ENCODE results near the gene SPPL2A. TPM values are rescaled to one million over a fixed set of nuclear protein-coding genes. Genes with fewer than 3 reads are reported as not detected.

Gene SPPL2A
- total RNA-seq, 1 experiment from 2014 or later = 64.4 TPM

DNA sequence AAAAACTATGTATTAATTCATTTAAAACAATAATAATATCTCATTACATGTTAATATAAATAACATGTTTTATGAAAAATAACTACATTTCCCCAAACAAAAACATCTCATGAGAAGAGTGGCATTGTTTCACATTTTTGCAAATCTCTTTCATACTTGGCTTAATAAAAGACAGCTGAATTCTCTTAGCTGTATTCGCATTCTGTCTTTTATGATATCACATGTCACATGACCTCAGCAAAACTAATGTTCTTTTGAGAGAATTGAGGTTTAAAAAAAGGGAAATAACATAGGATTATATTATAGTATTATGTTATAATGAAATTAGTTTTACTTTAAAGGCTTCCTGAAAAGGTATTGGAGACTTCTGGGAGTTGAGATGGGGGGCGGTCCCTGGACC is 48.4 kb upstream of the SPPL2A start:
- Histone ChIP-seq H3T11ph (ENCODE audit: low read length) (no peak overlapping the region), H3K9me3 (ENCODE audit: control insufficient read depth, low read depth, low read length) (no peaks in the 10 kb centered on the region), H2AFZ (ENCODE audit: low read length) (no peak overlapping the region), H3K27ac (ENCODE audit: insufficient read length, low read depth, low read length) (no peak overlapping the region), H2BK15ac (ENCODE audit: low read depth, low read length) (no peak overlapping the region), H3K18ac (ENCODE audit: insufficient read length, low read depth, low read length) (no peak overlapping the region), H4K91ac (ENCODE audit: insufficient read length, low read depth, low read length) (no peak overlapping the region), H2AK5ac (ENCODE audit: insufficient read length, low read length) (no peak overlapping the region), H2BK12ac (ENCODE audit: insufficient read length, low read depth, low read length) (no peak overlapping the region), H3K27me3 (ENCODE audit: insufficient read depth, low read length) (no peaks in the 10 kb centered on the region), H3K4ac (ENCODE audit: low read depth, low read length) (no peak overlapping the region), H2BK5ac (ENCODE audit: insufficient read length, low read length) (no peak overlapping the region), H2BK120ac (ENCODE audit: low read depth, low read length, poor library complexity, severe bottlenecking) (no peak overlapping the region), H3K9ac (ENCODE audit: extremely low read depth, insufficient read length, low read length) (no peak overlapping the region), H3K14ac (ENCODE audit: insufficient read depth, low read length) (no peak overlapping the region), H2BK20ac (ENCODE audit: low read depth, low read length, poor library complexity, severe bottlenecking) (no peak overlapping the region), H3K56ac (ENCODE audit: insufficient read length, low read depth, low read length) (no peak overlapping the region), H3K79me2 (ENCODE audit: insufficient read depth, low read length) (no peaks in the 10 kb centered on the region), H4K5ac (ENCODE audit: insufficient read length, low read depth, low read length) (no peak overlapping the region), H3K23me2 (ENCODE audit: insufficient read length, low read depth, low read length, poor library complexity, severe bottlenecking) (no peaks in the 10 kb centered on the region), H3K23ac (ENCODE audit: insufficient read length, low read depth, low read length) (no peak overlapping the region), H3K79me1 (ENCODE audit: insufficient read depth, low read depth, low read length, poor library complexity, severe bottlenecking) (no peaks in the 10 kb centered on the region), H4K20me1 (ENCODE audit: control insufficient read depth, insufficient read depth, insufficient read length) (no peaks in the 10 kb centered on the region), H4K8ac (replicated peaks; ENCODE audit: insufficient read length, low read depth, low read length) (no peak overlapping the region), H3K4me2 (ENCODE audit: insufficient read depth, insufficient read length, low read length) (no peak overlapping the region), H3K4me1 (ENCODE audit: insufficient read depth, low read length) (no peaks in the 10 kb centered on the region)
- Mint-ChIP-seq H3K27me3 (ENCODE audit: low read depth) (no peaks in the 10 kb centered on the region), H3K27ac (no peak overlapping the region), H3K9me3 (no peaks in the 10 kb centered on the region), H3K4me3 (no peak overlapping the region), H3K36me3 (ENCODE audit: insufficient read depth in 1 of 3, low read depth in 3 of 3) (no peaks in the 10 kb centered on the region), H3K4me1 (peaks cover 2% of the 10 kb centered on the region in 2 experiments)
- TF ChIP-seq, protein P1, sequence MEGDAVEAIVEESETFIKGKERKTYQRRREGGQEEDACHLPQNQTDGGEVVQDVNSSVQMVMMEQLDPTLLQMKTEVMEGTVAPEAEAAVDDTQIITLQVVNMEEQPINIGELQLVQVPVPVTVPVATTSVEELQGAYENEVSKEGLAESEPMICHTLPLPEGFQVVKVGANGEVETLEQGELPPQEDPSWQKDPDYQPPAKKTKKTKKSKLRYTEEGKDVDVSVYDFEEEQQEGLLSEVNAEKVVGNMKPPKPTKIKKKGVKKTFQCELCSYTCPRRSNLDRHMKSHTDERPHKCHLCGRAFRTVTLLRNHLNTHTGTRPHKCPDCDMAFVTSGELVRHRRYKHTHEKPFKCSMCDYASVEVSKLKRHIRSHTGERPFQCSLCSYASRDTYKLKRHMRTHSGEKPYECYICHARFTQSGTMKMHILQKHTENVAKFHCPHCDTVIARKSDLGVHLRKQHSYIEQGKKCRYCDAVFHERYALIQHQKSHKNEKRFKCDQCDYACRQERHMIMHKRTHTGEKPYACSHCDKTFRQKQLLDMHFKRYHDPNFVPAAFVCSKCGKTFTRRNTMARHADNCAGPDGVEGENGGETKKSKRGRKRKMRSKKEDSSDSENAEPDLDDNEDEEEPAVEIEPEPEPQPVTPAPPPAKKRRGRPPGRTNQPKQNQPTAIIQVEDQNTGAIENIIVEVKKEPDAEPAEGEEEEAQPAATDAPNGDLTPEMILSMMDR (conservative IDR thresholded peaks at IDR 0.05) = no peak
- WGBS (ENCODE audit: extremely low coverage, insufficient read length, low lambda C conversion rate) = no CpG with 5 or more reads among the region's 2 CpGs
- no peak for DNase-seq
